Neural cell (in vitro differentiated cells): ENCODE data around the gene GRIA1. TPM values are rescaled to one million over a fixed set of nuclear protein-coding genes. Genes with fewer than 3 reads are reported as not detected.

Source experiments
- H2AFZ ChIP-seq: fragments of 200-600, 300-800 bp; sonication (generic), shearing (Covaris generic); 2 replicates; pipeline ENCODE4 v1.6.0; 2014; ENCODE audit warnings: low read depth, mild to moderate bottlenecking, antibody characterized with exemption, low read length, moderate library complexity
- H3F3A ChIP-seq: fragments of 200-600 bp; shearing (Covaris generic); 2 replicates; pipeline ENCODE4 v1.6.1; 2016; ENCODE audit warnings: mild to moderate bottlenecking, moderate library complexity, mixed read lengths, antibody characterized with exemption, low read length; ENCODE audit not compliant: insufficient read depth, poor library complexity, severe bottlenecking
- H3K27ac ChIP-seq: fragments of 200-600, 300-800 bp; sonication (generic), shearing (Covaris generic); 2 replicates; pipeline ENCODE4 v1.5.1; 2014; ENCODE audit warnings: mild to moderate bottlenecking, low read length, moderate library complexity
- H3K27me3 ChIP-seq: fragments of 300-800, 200-600 bp; sonication (generic), shearing (Covaris generic); 2 replicates; pipeline ENCODE4 v1.6.0; 2014; ENCODE audit warnings: mild to moderate bottlenecking, low read depth, low read length, moderate library complexity; ENCODE audit not compliant: insufficient read depth
- H3K36me3 ChIP-seq: fragments of 300-800, 200-600 bp; sonication (generic), shearing (Covaris generic); 2 replicates; pipeline ENCODE4 v1.5.1; 2014; ENCODE audit warnings: mild to moderate bottlenecking, antibody characterized with exemption, low read length, moderate library complexity; ENCODE audit not compliant: insufficient read depth
- H3K4me2 ChIP-seq: fragments of 300-800, 200-600 bp; sonication (generic), shearing (Covaris generic); 2 replicates; pipeline ENCODE4 v1.6.0; 2014; ENCODE audit warnings: mild to moderate bottlenecking, low read length
- H3K4me3 ChIP-seq: fragments of 300-800, 200-600 bp; sonication (generic), shearing (Covaris generic); 2 replicates; pipeline ENCODE4 v1.5.1; 2014; ENCODE audit warnings: mild to moderate bottlenecking, low read length, moderate library complexity
- H3K79me2 ChIP-seq: fragments of 200-600 bp; shearing (Covaris generic); replicated peaks from 2 replicates; pipeline ENCODE4 v1.6.0; 2014; ENCODE audit warnings: mild to moderate bottlenecking, low read length, moderate library complexity; ENCODE audit not compliant: insufficient read depth
- H3K9ac ChIP-seq: fragments of 300-800, 200-600 bp; sonication (generic), shearing (Covaris generic); 2 replicates; pipeline ENCODE4 v1.6.1; 2016; ENCODE audit warnings: mild to moderate bottlenecking, low read length, mixed read lengths
- H3K9me2 ChIP-seq: fragments of 200-600 bp; shearing (Covaris generic); 2 replicates; pipeline ENCODE4 v1.6.1; 2016; ENCODE audit warnings: mild to moderate bottlenecking, low read length, mixed read lengths; ENCODE audit not compliant: insufficient read depth
- H3K9me3 ChIP-seq: fragments of 200-600, 300-800 bp; sonication (generic), shearing (Covaris generic); 2 replicates; pipeline ENCODE4 v1.6.1; 2016; ENCODE audit warnings: mild to moderate bottlenecking, mixed run types, low read length, moderate library complexity, mixed read lengths
- H4K20me1 ChIP-seq: fragments of 200-600 bp; shearing (Covaris generic); 2 replicates; pipeline ENCODE4 v1.6.1; 2016; ENCODE audit warnings: mild to moderate bottlenecking, mixed run types; ENCODE audit not compliant: insufficient read depth
- EP300 ChIP-seq: fragments of 450-650 bp; conservative IDR thresholded peaks from 2 replicates; pipeline ENCODE4 v1.6.1; 2014; ENCODE audit warnings: antibody characterized with exemption, mild to moderate bottlenecking, moderate library complexity; ENCODE audit not compliant: poor library complexity, severe bottlenecking
- EZH2 ChIP-seq: fragments of 200-600, 300-800 bp; shearing (Covaris generic), sonication (generic); IDR thresholded peaks from 2 replicates; pipeline ENCODE4 v1.6.1; 2014; ENCODE audit warnings: antibody characterized with exemption, low read length, borderline replicate concordance, mild to moderate bottlenecking; ENCODE audit not compliant: insufficient read depth, poor library complexity, severe bottlenecking
- MXI1 ChIP-seq: fragments of 450-650 bp; conservative IDR thresholded peaks from 2 replicates; pipeline ENCODE4 v1.6.1; 2014; ENCODE audit warnings: antibody characterized with exemption, mild to moderate bottlenecking; ENCODE audit not compliant: poor library complexity, severe bottlenecking
- POLR2AphosphoS5 ChIP-seq: IDR thresholded peaks from 2 replicates; pipeline ENCODE4 v1.6.1; 2012
- RAD21 ChIP-seq: fragments of 450-650 bp; conservative IDR thresholded peaks from 2 replicates; pipeline ENCODE4 v1.6.1; 2014; ENCODE audit warnings: antibody characterized with exemption, mild to moderate bottlenecking, moderate library complexity
- SMC3 ChIP-seq: fragments of 450-650 bp; conservative IDR thresholded peaks from 2 replicates; pipeline ENCODE4 v1.6.1; 2014; ENCODE audit warnings: antibody characterized with exemption, mild to moderate bottlenecking, moderate library complexity; ENCODE audit not compliant: poor library complexity
- TAF1 ChIP-seq: IDR thresholded peaks from 2 replicates; pipeline ENCODE4 v1.6.1; 2012; ENCODE audit warnings: low read depth
- polyA plus RNA-seq: library from polyadenylated mRNA; depleted of rRNA; stranded (reverse); fragments of >200 nt; gene quantifications from 2 replicates; pipeline ENCODE4 v1.2.3, GENCODE V29; 2014
- TF ChIP-seq, protein P1 (sequence below): IDR thresholded peaks from 2 replicates; pipeline ENCODE4 v1.6.1; 2012; ENCODE audit warnings: borderline replicate concordance
- TF ChIP-seq, protein P2 (sequence below): fragments of 450-650 bp; IDR thresholded peaks from 2 replicates; pipeline ENCODE4 v1.5.1; 2014; ENCODE audit warnings: antibody characterized with exemption, mild to moderate bottlenecking, moderate library complexity; ENCODE audit not compliant: poor library complexity, severe bottlenecking

Gene GRIA1
- polyA plus RNA-seq, 1 donor from 2014 or later: 59.6 TPM

DNA sequence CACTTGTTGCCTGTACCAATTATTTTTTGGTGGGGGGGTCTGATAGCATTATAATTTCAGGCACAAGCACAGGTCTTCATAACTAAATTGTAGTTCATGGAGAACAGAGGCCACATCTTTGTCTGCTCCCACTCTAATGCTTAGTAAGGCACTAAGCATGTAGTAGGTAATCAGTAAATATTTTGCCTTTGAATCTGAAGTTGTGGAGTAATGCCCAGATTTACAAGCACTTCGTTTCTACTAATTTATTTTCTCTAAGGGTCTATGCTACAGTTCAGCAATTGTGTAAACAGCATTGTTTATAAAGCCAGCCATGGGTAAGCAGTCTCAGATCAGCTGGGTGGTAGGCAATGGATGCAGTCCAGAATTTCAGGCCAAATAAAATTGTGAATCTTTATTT lies 78.6 kb downstream of the GRIA1 start:
- H3K9ac ChIP-seq: no peak overlapping the region
- H2AFZ ChIP-seq: no peak overlapping the region
- H3F3A ChIP-seq: no peaks in the 10 kb centered on the region
- no peaks in the 10 kb centered on the region for H3K9me3 ChIP-seq
- H3K27me3 ChIP-seq: no peaks in the 10 kb centered on the region
- no peaks in the 10 kb centered on the region for H3K79me2 ChIP-seq
- H3K36me3 ChIP-seq: no peaks in the 10 kb centered on the region
- H3K27ac ChIP-seq: no peak overlapping the region
- H3K4me3 ChIP-seq: no peak overlapping the region
- no peak for TF ChIP-seq MXI1
- TF ChIP-seq RAD21: no peak
- TF ChIP-seq SMC3: no peak
- TF ChIP-seq EZH2: no peak
- TF ChIP-seq, protein P1, sequence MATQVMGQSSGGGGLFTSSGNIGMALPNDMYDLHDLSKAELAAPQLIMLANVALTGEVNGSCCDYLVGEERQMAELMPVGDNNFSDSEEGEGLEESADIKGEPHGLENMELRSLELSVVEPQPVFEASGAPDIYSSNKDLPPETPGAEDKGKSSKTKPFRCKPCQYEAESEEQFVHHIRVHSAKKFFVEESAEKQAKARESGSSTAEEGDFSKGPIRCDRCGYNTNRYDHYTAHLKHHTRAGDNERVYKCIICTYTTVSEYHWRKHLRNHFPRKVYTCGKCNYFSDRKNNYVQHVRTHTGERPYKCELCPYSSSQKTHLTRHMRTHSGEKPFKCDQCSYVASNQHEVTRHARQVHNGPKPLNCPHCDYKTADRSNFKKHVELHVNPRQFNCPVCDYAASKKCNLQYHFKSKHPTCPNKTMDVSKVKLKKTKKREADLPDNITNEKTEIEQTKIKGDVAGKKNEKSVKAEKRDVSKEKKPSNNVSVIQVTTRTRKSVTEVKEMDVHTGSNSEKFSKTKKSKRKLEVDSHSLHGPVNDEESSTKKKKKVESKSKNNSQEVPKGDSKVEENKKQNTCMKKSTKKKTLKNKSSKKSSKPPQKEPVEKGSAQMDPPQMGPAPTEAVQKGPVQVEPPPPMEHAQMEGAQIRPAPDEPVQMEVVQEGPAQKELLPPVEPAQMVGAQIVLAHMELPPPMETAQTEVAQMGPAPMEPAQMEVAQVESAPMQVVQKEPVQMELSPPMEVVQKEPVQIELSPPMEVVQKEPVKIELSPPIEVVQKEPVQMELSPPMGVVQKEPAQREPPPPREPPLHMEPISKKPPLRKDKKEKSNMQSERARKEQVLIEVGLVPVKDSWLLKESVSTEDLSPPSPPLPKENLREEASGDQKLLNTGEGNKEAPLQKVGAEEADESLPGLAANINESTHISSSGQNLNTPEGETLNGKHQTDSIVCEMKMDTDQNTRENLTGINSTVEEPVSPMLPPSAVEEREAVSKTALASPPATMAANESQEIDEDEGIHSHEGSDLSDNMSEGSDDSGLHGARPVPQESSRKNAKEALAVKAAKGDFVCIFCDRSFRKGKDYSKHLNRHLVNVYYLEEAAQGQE: no peak
- TF ChIP-seq, protein P2, sequence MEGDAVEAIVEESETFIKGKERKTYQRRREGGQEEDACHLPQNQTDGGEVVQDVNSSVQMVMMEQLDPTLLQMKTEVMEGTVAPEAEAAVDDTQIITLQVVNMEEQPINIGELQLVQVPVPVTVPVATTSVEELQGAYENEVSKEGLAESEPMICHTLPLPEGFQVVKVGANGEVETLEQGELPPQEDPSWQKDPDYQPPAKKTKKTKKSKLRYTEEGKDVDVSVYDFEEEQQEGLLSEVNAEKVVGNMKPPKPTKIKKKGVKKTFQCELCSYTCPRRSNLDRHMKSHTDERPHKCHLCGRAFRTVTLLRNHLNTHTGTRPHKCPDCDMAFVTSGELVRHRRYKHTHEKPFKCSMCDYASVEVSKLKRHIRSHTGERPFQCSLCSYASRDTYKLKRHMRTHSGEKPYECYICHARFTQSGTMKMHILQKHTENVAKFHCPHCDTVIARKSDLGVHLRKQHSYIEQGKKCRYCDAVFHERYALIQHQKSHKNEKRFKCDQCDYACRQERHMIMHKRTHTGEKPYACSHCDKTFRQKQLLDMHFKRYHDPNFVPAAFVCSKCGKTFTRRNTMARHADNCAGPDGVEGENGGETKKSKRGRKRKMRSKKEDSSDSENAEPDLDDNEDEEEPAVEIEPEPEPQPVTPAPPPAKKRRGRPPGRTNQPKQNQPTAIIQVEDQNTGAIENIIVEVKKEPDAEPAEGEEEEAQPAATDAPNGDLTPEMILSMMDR: no peak
- TF ChIP-seq POLR2AphosphoS5: no peak
- TF ChIP-seq TAF1: no peak
- no peak for TF ChIP-seq EP300
- no peaks in the 10 kb centered on the region for H3K9me2 ChIP-seq
- no peaks in the 10 kb centered on the region for H4K20me1 ChIP-seq
- H3K4me2 ChIP-seq: no peak overlapping the region

GRCh38 chr5:153571162-153571561 lies 80.7 kb downstream of the GRIA1 start:
- no peaks in the 10 kb centered on the region for H3K36me3 ChIP-seq
- H3K9me3 ChIP-seq: no peaks in the 10 kb centered on the region
- no peaks in the 10 kb centered on the region for H3K9me2 ChIP-seq
- no peak overlapping the region for H3K27ac ChIP-seq
- H3K27me3 ChIP-seq: no peaks in the 10 kb centered on the region
- no peak for TF ChIP-seq SMC3
- no peak for TF ChIP-seq TAF1
- TF ChIP-seq, protein P2: no peak
- TF ChIP-seq POLR2AphosphoS5: no peak
- no peak for TF ChIP-seq EZH2
- TF ChIP-seq MXI1: no peak
- no peak for TF ChIP-seq RAD21
- TF ChIP-seq, protein P1: no peak
- TF ChIP-seq EP300: no peak
- no peak overlapping the region for H2AFZ ChIP-seq
- no peaks in the 10 kb centered on the region for H3K79me2 ChIP-seq
- H3K4me2 ChIP-seq: no peak overlapping the region
- no peaks in the 10 kb centered on the region for H4K20me1 ChIP-seq
- H3K4me3 ChIP-seq: no peak overlapping the region
- H3K9ac ChIP-seq: no peak overlapping the region
- no peaks in the 10 kb centered on the region for H3F3A ChIP-seq
